Sigmoid colon (tissue), 3 donors: ENCODE measurements around the gene GSG1L.

Experiments used
- POLR2A ChIP-seq, 2 donors: fragments of 450-650 bp; IDR thresholded peaks; one replicate each; pipeline ENCODE4 v1.6.1; 2016; ENCODE audit warnings: antibody characterized with exemption in 2 of 2, mild to moderate bottlenecking in 2 of 2, moderate library complexity in 2 of 2
- TF ChIP-seq, protein P1 (sequence below), 4 experiments: fragments of 450-650 bp in 3 of 4; fragments of 200-600 bp in 1 of 4; IDR thresholded peaks; one replicate each; pipeline ENCODE4 v1.5.1; 2016 to 2019; ENCODE audit warnings: antibody characterized with exemption in 4 of 4, mild to moderate bottlenecking in 3 of 4, moderate library complexity in 2 of 4

DNA sequence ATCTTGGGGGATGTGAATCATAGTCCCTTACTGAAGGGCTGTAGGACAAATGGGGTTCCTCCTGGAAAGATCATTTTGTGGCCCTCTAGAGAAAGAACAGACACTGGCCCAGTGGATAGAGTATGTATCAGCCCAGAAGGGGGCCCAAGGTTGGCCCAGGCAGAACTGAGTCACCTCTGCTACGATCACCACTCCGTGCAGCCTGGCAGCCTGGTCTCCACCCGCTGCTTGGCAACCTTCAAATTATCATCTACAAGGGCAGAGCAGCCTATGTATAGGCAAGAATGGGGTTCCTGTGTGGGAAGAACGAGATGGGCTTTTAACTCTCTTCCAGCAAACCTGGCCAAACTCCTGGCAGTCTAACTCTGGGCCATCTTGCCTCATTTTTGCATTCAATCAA lies 61.9 kb downstream of the GSG1L start:
- TF ChIP-seq, protein P1, sequence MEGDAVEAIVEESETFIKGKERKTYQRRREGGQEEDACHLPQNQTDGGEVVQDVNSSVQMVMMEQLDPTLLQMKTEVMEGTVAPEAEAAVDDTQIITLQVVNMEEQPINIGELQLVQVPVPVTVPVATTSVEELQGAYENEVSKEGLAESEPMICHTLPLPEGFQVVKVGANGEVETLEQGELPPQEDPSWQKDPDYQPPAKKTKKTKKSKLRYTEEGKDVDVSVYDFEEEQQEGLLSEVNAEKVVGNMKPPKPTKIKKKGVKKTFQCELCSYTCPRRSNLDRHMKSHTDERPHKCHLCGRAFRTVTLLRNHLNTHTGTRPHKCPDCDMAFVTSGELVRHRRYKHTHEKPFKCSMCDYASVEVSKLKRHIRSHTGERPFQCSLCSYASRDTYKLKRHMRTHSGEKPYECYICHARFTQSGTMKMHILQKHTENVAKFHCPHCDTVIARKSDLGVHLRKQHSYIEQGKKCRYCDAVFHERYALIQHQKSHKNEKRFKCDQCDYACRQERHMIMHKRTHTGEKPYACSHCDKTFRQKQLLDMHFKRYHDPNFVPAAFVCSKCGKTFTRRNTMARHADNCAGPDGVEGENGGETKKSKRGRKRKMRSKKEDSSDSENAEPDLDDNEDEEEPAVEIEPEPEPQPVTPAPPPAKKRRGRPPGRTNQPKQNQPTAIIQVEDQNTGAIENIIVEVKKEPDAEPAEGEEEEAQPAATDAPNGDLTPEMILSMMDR (IDR thresholded peaks at IDR 0.05) = no peak
- no peak for TF ChIP-seq POLR2A (IDR thresholded peaks at IDR 0.05)
